Brain microvascular endothelial cell (primary cell): ENCODE results near the gene ARHGAP6.

Experiments used
- DNase-seq: peaks from one replicate; pipeline ENCODE4 v3.0.0-alpha.2; 2020
- H3K27ac ChIP-seq: fragments of 250-450 bp; sonication (Bioruptor Pico); 2 replicates; pipeline ENCODE4 v1.5.1; 2020; ENCODE audit warnings: mild to moderate bottlenecking, moderate library complexity
- H3K27me3 ChIP-seq: fragments of 250-450 bp; sonication (Bioruptor Pico); replicated peaks from 2 replicates; pipeline ENCODE4 v1.5.1; 2020; ENCODE audit warnings: mild to moderate bottlenecking
- H3K36me3 ChIP-seq: fragments of 250-450 bp; sonication (Bioruptor Pico); replicated peaks from 2 replicates; pipeline ENCODE4 v1.5.1; 2020; ENCODE audit warnings: mild to moderate bottlenecking
- H3K4me3 ChIP-seq: 2 replicates; pipeline ENCODE4 v1.5.1; 2011; ENCODE audit warnings: low read depth, mild to moderate bottlenecking, control low read depth, low read length, moderate library complexity
- in situ Hi-C: cut with HindIII; loops from 2 replicates; pipeline ENCODE4 v1.10.0; 2017; ENCODE audit warnings: low sequenced_read_pairs, low pct_ligation_motif_present
- TF ChIP-seq, protein P1 (sequence below): IDR thresholded peaks from 2 replicates; pipeline ENCODE4 v1.5.1; 2011; ENCODE audit warnings: low read depth, mild to moderate bottlenecking, moderate library complexity, low read length, control low read depth, inconsistent platforms; ENCODE audit errors: missing control alignments

The ARHGAP6 gene

GRCh38 chrX:11430271-11430670 is 235.4 kb downstream of the ARHGAP6 start:
- Histone ChIP-seq H3K27me3 (no peaks in the 10 kb centered on the region), H3K27ac (no peak overlapping the region), H3K4me3 (no peak overlapping the region), H3K36me3 (no peaks in the 10 kb centered on the region)
- TF ChIP-seq, protein P1, sequence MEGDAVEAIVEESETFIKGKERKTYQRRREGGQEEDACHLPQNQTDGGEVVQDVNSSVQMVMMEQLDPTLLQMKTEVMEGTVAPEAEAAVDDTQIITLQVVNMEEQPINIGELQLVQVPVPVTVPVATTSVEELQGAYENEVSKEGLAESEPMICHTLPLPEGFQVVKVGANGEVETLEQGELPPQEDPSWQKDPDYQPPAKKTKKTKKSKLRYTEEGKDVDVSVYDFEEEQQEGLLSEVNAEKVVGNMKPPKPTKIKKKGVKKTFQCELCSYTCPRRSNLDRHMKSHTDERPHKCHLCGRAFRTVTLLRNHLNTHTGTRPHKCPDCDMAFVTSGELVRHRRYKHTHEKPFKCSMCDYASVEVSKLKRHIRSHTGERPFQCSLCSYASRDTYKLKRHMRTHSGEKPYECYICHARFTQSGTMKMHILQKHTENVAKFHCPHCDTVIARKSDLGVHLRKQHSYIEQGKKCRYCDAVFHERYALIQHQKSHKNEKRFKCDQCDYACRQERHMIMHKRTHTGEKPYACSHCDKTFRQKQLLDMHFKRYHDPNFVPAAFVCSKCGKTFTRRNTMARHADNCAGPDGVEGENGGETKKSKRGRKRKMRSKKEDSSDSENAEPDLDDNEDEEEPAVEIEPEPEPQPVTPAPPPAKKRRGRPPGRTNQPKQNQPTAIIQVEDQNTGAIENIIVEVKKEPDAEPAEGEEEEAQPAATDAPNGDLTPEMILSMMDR: no peak
- DNase-seq: no peak
- in situ Hi-C loops: no loop called here

GRCh38 chrX:11429538-11430085 is 236.1 kb downstream of the ARHGAP6 start:
- TF ChIP-seq, protein P1: no peak
- no peaks in the 10 kb centered on the region for H3K27me3 ChIP-seq
- no peak overlapping the region for H3K4me3 ChIP-seq
- DNase-seq: no peak
- in situ Hi-C loops: no loop called here
- H3K36me3 ChIP-seq: no peaks in the 10 kb centered on the region
- H3K27ac ChIP-seq: no peak overlapping the region

- H3K4me3 ChIP-seq: peak overlapping the region; percentile 63
- H3K27me3 ChIP-seq: no peaks in the 10 kb centered on the region
- no peaks in the 10 kb centered on the region for H3K36me3 ChIP-seq
- no peak for DNase-seq
- no peak overlapping the region for H3K27ac ChIP-seq
- TF ChIP-seq, protein P1: peak; percentile 64
- in situ Hi-C loops: no loop called here
Measured at GRCh38 chrX:11427453-11428071, 238.2 kb downstream of the ARHGAP6 start.

DNA sequence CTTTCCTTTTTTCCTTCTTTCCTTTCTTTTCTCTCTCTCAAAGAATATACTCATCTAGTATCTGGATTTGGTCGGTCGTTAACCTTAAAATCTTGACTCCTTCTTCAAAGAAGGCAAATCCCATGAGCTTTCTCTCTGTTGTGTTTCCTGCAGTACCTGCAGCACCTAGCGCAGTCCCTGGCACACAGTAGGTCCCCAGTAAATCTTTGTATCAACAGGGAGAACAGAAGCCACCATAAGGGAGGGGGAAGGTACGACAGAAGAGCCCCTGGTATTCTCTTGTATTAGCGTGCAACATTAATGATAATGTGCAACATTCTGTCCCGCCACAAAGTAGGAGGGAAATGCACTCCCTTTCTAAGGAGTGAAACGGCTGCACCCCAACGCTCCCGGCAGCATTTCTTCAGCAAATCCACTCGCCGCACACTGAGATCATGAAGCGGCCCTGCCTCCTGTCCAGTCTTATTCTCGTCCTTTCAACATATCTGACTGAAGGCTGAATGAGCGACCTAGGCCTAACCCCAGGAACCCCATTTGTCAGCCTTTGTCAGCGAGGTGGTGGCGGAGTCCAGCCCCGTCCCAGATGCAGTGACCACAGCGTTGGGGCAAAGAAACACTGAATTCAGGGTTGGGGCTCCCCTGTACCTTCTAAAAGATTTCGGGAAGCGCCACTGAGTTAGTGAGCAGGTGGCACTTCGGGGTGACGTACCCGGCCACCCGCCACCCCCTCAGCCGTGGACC is 238.8 kb downstream of the ARHGAP6 start:
- Histone ChIP-seq H3K4me3 (peak overlapping the region; percentile 63), H3K36me3 (no peaks in the 10 kb centered on the region), H3K27me3 (no peaks in the 10 kb centered on the region), H3K27ac (no peak overlapping the region)
- in situ Hi-C loops: no loop called here
- TF ChIP-seq, protein P1: no peak
- no peak for DNase-seq

DNA sequence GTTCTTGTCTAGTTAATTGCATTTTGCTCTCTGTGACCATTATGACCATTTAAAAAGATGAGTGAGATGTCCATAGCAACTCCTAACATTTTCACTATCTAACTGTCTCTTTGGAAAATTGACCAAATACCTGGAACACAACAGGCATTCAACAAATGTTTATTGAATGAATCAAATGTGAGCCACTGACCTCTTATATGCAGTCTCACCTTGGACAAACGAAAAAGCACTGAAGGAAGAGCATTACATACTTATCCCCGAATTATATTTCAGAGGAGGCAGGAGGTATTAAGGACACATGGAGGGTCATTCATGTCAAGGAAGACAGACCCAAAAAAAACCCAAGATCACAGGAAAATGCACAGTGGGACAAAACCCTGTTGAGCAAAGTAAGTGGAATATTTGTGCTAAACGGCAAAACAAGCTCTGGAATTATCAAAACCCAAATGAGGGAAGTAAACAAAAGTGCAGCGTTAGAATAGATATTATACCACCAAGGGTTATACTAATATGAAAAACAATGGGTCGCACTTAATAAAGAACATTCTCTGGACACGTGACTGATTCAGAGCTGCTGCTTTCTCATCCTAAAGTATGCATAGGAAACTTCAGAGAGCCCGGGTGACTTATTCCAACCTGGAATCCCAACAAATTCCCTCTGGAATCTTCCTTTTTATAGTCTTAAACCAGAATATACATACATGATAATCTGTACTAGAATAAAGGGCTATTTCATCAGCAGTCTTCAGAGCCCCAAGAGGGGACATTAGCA is 240.6 kb downstream of the ARHGAP6 start:
- TF ChIP-seq, protein P1: no peak
- in situ Hi-C loops: no loop called here

More for the DNA sequence above, 240.6 kb downstream of the ARHGAP6 start:
- Histone ChIP-seq H3K27ac (no peak overlapping the region), H3K4me3 (no peak overlapping the region), H3K27me3 (no peaks in the 10 kb centered on the region), H3K36me3 (no peaks in the 10 kb centered on the region)
- DNase-seq: no peak
